GM12878 (cell line): ENCODE results near the gene SUSD6. TPM values are rescaled to one million over a fixed set of nuclear protein-coding genes. Genes with fewer than 3 reads are reported as not detected.

ENCODE experiments used
- ATAC-seq: fragments of 200-7000 bp; cut with Tn5 transposase; 3 replicates; pipeline ENCODE4 v1.9.1; 2020; ENCODE audit warnings: mild to moderate bottlenecking, moderate library complexity
- BruUV-seq: library from RNA; stranded (reverse); fragments of 400-500 nt; replicated peaks from 2 replicates; lab custom pipeline; 2021; lab: Mats Ljungman, UMichigan
- CTCF ChIA-PET: fragments of 300-600 bp; sonication (Branson Sonifier 250); formaldehyde crosslinking; extraction: SDS; loops from one replicate; lab custom pipeline; 2021; ENCODE audit warnings: inconsistent platforms; lab: Yijun Ruan, JAX
- POLR2A ChIA-PET: fragments of 350-600 bp; formaldehyde crosslinking; extraction: SDS; loops from one replicate; lab custom pipeline; 2021; ENCODE audit warnings: inconsistent platforms; lab: Charles Lee
- RAD21 ChIA-PET: fragments of 300-600 bp; sonication (Branson Sonifier 250); formaldehyde crosslinking; loops from one replicate; lab custom pipeline; 2023; ENCODE audit warnings: antibody characterized with exemption; ENCODE audit not compliant: unreplicated experiment; lab: Charles Lee
- SMC1A ChIA-PET: fragments of 300-600 bp; sonication (Branson Sonifier 250); formaldehyde crosslinking; loops from one replicate; lab custom pipeline; 2023; ENCODE audit not compliant: unreplicated experiment, uncharacterized antibody; lab: Charles Lee
- DNase-seq: peaks from one replicate; pipeline ENCODE4 v3.0.0-alpha.2; 2011; ENCODE audit warnings: low read depth, low spot score
- FAIRE-seq: peaks from 3 replicates; lab custom pipeline; 2011; peaks lifted over from hg19 to GRCh38; lab: Jason Lieb, UNC
- H2AFZ ChIP-seq: 2 replicates; pipeline ENCODE4 v1.6.0; 2011; ENCODE audit warnings: low read depth, low read length, control low read depth; ENCODE audit not compliant: control insufficient read depth
- H3K27ac ChIP-seq: 2 replicates; pipeline ENCODE4 v1.5.1; 2011; ENCODE audit warnings: control low read depth; ENCODE audit not compliant: control insufficient read depth, insufficient read depth
- H3K27me3 ChIP-seq, 2 experiments: replicated peaks in 1 of 2; 2 replicates each; pipeline versions ENCODE4 v1.6.0 to v1.6.1; 2011; ENCODE audit warnings: low read length in 1 of 2; ENCODE audit not compliant: control insufficient read depth in 2 of 2, insufficient read depth in 2 of 2
- H3K36me3 ChIP-seq, 2 experiments: 2 replicates each; pipeline ENCODE4 v1.5.1; 2011; ENCODE audit warnings: low read length in 1 of 2; ENCODE audit not compliant: control insufficient read depth in 2 of 2, insufficient read depth in 2 of 2
- H3K4me1 ChIP-seq: 2 replicates; pipeline ENCODE4 v1.6.1; 2011; ENCODE audit warnings: mild to moderate bottlenecking, low read length, moderate library complexity, mixed read lengths; ENCODE audit not compliant: control insufficient read depth, insufficient read depth
- H3K4me2 ChIP-seq: 2 replicates; pipeline ENCODE4 v1.6.0; 2011; ENCODE audit warnings: control low read depth; ENCODE audit not compliant: control insufficient read depth, insufficient read depth
- H3K4me3 ChIP-seq: fragments of 200-600 bp; sonication (generic); 2 replicates; pipeline ENCODE4 v1.5.1; 2016
- H3K79me2 ChIP-seq: 2 replicates; pipeline ENCODE4 v1.6.0; 2011; ENCODE audit warnings: low read length; ENCODE audit not compliant: control insufficient read depth, insufficient read depth
- H3K9ac ChIP-seq: 2 replicates; pipeline ENCODE4 v1.8.0; 2011; ENCODE audit warnings: low read length, control low read depth, mixed read lengths; ENCODE audit not compliant: control insufficient read depth, insufficient read depth
- H3K9me3 ChIP-seq: replicated peaks from 3 replicates; pipeline ENCODE4 v1.5.1; 2011; ENCODE audit warnings: mild to moderate bottlenecking, low read length; ENCODE audit not compliant: control insufficient read depth, insufficient read depth
- H4K20me1 ChIP-seq: 2 replicates; pipeline ENCODE4 v1.6.0; 2011; ENCODE audit not compliant: control insufficient read depth, insufficient read depth
- NR2F1 ChIP-seq: fragments of 450-650 bp; conservative IDR thresholded peaks from 2 replicates; pipeline ENCODE4 v1.6.1; 2017; ENCODE audit warnings: mild to moderate bottlenecking
- WGBS: methylation state at CpG from one replicate; pipeline ENCODE4 v1.1.6; 2016; ENCODE audit warnings: low lambda C conversion rate; ENCODE audit not compliant: insufficient replicate concordance, insufficient coverage; ENCODE audit errors: missing lambda C conversion rate; 5-methylcytosine and 5-hydroxymethylcytosine counted together
- in situ Hi-C: fragments of 300-500 bp; cut with MboI; formaldehyde crosslinking; loops from 9 replicates; pipeline ENCODE4 v1.14.3; 2018; ENCODE audit warnings: mixed read lengths
- intact Hi-C: fragments of 100-400 bp; cut with micrococcal nuclease; formaldehyde crosslinking; loops from one replicate; pipeline ENCODE4 v1.14.2; 2022; ENCODE audit not compliant: unreplicated experiment
- polyA plus RNA-seq, 11 experiments: library from polyadenylated mRNA; depleted of rRNA in 4 of 11; unstranded in 6 of 11; stranded (reverse) in 5 of 11; fragments of >200 nt; fragmentation: Nextera tagmentation in 4 of 11; fragmentation: Illumina TruSeq in 1 of 11; extraction: Ambion mirVana in 4 of 11; extraction: Trizol in 1 of 11; gene quantifications; 1 replicate in 1 of 11; 2 replicates in 10 of 11; pipeline versions ENCODE4 v1.2.1 to v1.2.3, GENCODE V29; 2011 to 2016; ENCODE audit warnings: inconsistent platforms in 2 of 11, missing spikeins in 2 of 11, low read depth in 1 of 11
- total RNA-seq, 4 experiments: library from RNA; depleted of rRNA in 3 of 4; stranded (reverse); fragments of >200 nt in 3 of 4; fragmentation: Illumina TruSeq in 1 of 4; extraction: Trizol in 1 of 4; gene quantifications; 2 replicates each; pipeline versions ENCODE4 v1.2.1 to v1.2.3, GENCODE V29; 2013 to 2021
- TF ChIP-seq, protein P1 (sequence below): fragments of 150-350 bp; IDR thresholded peaks from 2 replicates; pipeline ENCODE4 v1.6.1; 2014; ENCODE audit warnings: mild to moderate bottlenecking, low read depth, low read length

Gene SUSD6
- total and polyA plus RNA-seq, 10 of the 15 experiments (the other 5 are each of a cell fraction or from before 2014, with no cell fraction given) = 6.6 to 39.8 (median 20.2) TPM

DNA sequence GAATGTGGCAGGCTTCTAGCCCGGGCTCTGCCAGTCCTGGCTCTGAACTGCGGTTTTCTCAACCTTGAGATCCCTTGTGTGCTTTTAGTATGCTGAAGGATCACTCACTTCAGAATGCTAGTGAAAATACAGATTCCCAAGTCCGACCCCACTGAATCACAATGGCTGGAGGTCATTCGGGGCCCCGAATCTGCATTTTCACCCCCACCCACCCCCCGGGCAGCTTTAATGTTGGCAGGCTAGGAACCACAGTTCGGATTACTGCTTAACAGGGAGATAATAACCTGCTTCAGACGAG lies 573 bp upstream of the SUSD6 start:
- peak overlapping the region; percentile 41 for H3K27ac ChIP-seq
- no peaks in the 10 kb centered on the region for H3K27me3 ChIP-seq
- 26% methylated on average over 8 of the region's 8 CpGs for WGBS
- DNase-seq = no peak
- H3K4me1 ChIP-seq = peaks cover 22% of the 10 kb centered on the region
- SMC1A ChIA-PET = interaction anchor here (0.5 to 11.9 kb wide), 7 partner anchors 14 to 151 kb away, joined by 3 to 164 read pairs (median 5); no protein-coding TSS in a partner anchor
- POLR2A ChIA-PET = interaction anchor here (0.5 to 3.2 kb wide), 5 partner anchors 9 to 157 kb away, joined by 3 to 22 read pairs (median 5); no protein-coding TSS in a partner anchor
- in situ Hi-C loops (loop anchor here (10.0 kb wide), 1 partner anchor 54 kb away; no protein-coding TSS in a partner anchor), intact Hi-C loops (loop anchor here (10.0 kb wide), 1 partner anchor 216 kb away; the partner anchor contains the start of genes ERH and SLC39A9)
- ATAC-seq = no peak
- peak overlapping the region; percentile 40; the same call in 1 of the 2 replicates for H3K9ac ChIP-seq
- TF ChIP-seq NR2F1 = peak; percentile 89
- TF ChIP-seq, protein P1, sequence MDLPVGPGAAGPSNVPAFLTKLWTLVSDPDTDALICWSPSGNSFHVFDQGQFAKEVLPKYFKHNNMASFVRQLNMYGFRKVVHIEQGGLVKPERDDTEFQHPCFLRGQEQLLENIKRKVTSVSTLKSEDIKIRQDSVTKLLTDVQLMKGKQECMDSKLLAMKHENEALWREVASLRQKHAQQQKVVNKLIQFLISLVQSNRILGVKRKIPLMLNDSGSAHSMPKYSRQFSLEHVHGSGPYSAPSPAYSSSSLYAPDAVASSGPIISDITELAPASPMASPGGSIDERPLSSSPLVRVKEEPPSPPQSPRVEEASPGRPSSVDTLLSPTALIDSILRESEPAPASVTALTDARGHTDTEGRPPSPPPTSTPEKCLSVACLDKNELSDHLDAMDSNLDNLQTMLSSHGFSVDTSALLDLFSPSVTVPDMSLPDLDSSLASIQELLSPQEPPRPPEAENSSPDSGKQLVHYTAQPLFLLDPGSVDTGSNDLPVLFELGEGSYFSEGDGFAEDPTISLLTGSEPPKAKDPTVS = no peak
- no peak for FAIRE-seq
- no TSS peak for BruUV-seq
- CTCF ChIA-PET = interaction anchor here (1.0 to 1.8 kb wide), 6 partner anchors 24 to 120 kb away, joined by 3 to 4 read pairs (median 3); no protein-coding TSS in a partner anchor
- peak overlapping the region; percentile 66 for H3K4me2 ChIP-seq
- H2AFZ ChIP-seq = peak overlapping the region; percentile 67
- H3K36me3 ChIP-seq = no peaks in the 10 kb centered on the region; a peak in 1 of 4 replicates
- H4K20me1 ChIP-seq = no peaks in the 10 kb centered on the region
- peaks cover 50% of the 10 kb centered on the region for H3K79me2 ChIP-seq
- peak overlapping the region; percentile 74 for H3K4me3 ChIP-seq
- RAD21 ChIA-PET = interaction anchor here (0.7 to 10.0 kb wide), 11 partner anchors 8 to 156 kb away, joined by 3 to 178 read pairs (median 8); partner anchors contain the start of gene SRSF5
- H3K9me3 ChIP-seq = no peaks in the 10 kb centered on the region
